ENCODE results near the gene UBR2.

GRCh38 chr6:42627674-42628073, 63.8 kb downstream of the UBR2 start:
- TF ChIP-seq ZNF395 (CRISPR knock-in tag; IDR thresholded peaks at IDR 0.05) (no peak), NFIX (CRISPR knock-in tag; IDR thresholded peaks at IDR 0.05; ENCODE audit: low read depth) (no peak), ZNF507 (tag; conservative IDR thresholded peaks at IDR 0.05) (no peak), GATA2 (CRISPR knock-in tag; IDR thresholded peaks at IDR 0.05) (no peak), ZNF644 (tag; IDR thresholded peaks at IDR 0.05; ENCODE audit: low read depth) (no peak), ZC3H11A (IDR thresholded peaks at IDR 0.05; ENCODE audit: low read depth, low read length) (no peak), MYBL2 (IDR thresholded peaks at IDR 0.05; ENCODE audit: low read depth) (no peak), MYBL2 (CRISPR knock-in tag; IDR thresholded peaks at IDR 0.05; ENCODE audit: borderline replicate concordance) (no peak), HMG20A (CRISPR knock-in tag; conservative IDR thresholded peaks at IDR 0.05) (no peak), CEBPB (tag; IDR thresholded peaks at IDR 0.05) (no peak), TARDBP (IDR thresholded peaks at IDR 0.05) (no peak), ESRRA (IDR thresholded peaks at IDR 0.05; ENCODE audit: borderline replicate concordance, low read depth) (no peak), CBFB (CRISPR knock-in tag; IDR thresholded peaks at IDR 0.05) (no peak)
